HepG2 (cell line): ENCODE measurements around the gene CHST2. TPM values are rescaled to one million over a fixed set of nuclear protein-coding genes. Genes with fewer than 3 reads are reported as not detected.

Experiments used
- ATAC-seq: fragments of 200-7000 bp; cut with Tn5 transposase; 3 replicates; pipeline ENCODE4 v1.9.1; 2020; ENCODE audit warnings: mild to moderate bottlenecking, moderate library complexity
- BruUV-seq: library from RNA; stranded (reverse); fragments of 400-500 nt; replicated peaks from 2 replicates; lab custom pipeline; 2021; lab: Mats Ljungman, UMichigan
- CTCF ChIA-PET: fragments of 300-600 bp; formaldehyde crosslinking; extraction: SDS; loops from one replicate; lab custom pipeline; 2021; ENCODE audit warnings: low total read pairs, inconsistent platforms, low intra/inter-chr PET ratio; lab: Yijun Ruan, JAX
- POLR2A ChIA-PET: fragments of 350-600 bp; sonication (Branson Sonifier 250); formaldehyde crosslinking; loops from one replicate; lab custom pipeline; 2020; ENCODE audit warnings: antibody characterized with exemption, inconsistent platforms; lab: Yijun Ruan, JAX
- DNase-seq: peaks from one replicate; pipeline ENCODE4 v3.0.0-alpha.2; 2015; ENCODE audit warnings: low spot score
- FAIRE-seq: peaks from 3 replicates; lab custom pipeline; 2011; peaks lifted over from hg19 to GRCh38; lab: Jason Lieb, UNC
- H2AFZ ChIP-seq: one replicate; pipeline ENCODE4 v1.6.1; 2011; ENCODE audit warnings: low read length, inconsistent platforms
- H3K27ac ChIP-seq: fragments of 300-600 bp; 3 replicates; pipeline ENCODE4 v1.8.0; 2011; ENCODE audit warnings: mixed run types, mild to moderate bottlenecking, mixed read lengths, low read length, inconsistent platforms; ENCODE audit not compliant: insufficient read depth; ENCODE audit errors: extremely low read length
- H3K27me3 ChIP-seq, 2 experiments: fragments of 200-600 bp in 1 of 2; 2 replicates in 1 of 2; 3 replicates in 1 of 2; pipeline versions ENCODE4 v1.6.0 to v1.8.0; 2011; ENCODE audit warnings: low read length in 2 of 2, mild to moderate bottlenecking in 2 of 2, moderate library complexity in 2 of 2, inconsistent platforms in 1 of 2; ENCODE audit not compliant: insufficient read depth in 2 of 2, control insufficient read depth in 1 of 2
- H3K36me3 ChIP-seq, 2 experiments: fragments of 200-600 bp in 1 of 2; replicated peaks in 1 of 2; 2 replicates in 1 of 2; 3 replicates in 1 of 2; pipeline versions ENCODE4 v1.5.1 to v1.8.0; 2011; ENCODE audit warnings: low read length in 2 of 2, inconsistent platforms in 1 of 2; ENCODE audit not compliant: insufficient read depth in 2 of 2, control insufficient read depth in 1 of 2
- H3K4me1 ChIP-seq: 2 replicates; pipeline ENCODE4 v1.5.1; 2012; ENCODE audit warnings: low read length, inconsistent platforms; ENCODE audit not compliant: insufficient read depth
- H3K4me2 ChIP-seq: 2 replicates; pipeline ENCODE4 v1.6.0; 2011; ENCODE audit warnings: low read depth, low read length, inconsistent platforms
- H3K4me3 ChIP-seq, 3 experiments: fragments of 200-600 bp in 1 of 3; sonication (generic), shearing (Covaris generic) in 1 of 3; replicated peaks in 1 of 3; 2 replicates each; pipeline ENCODE4 v1.5.1; 2011 to 2016; ENCODE audit warnings: low read length in 3 of 3, inconsistent platforms in 2 of 3, low read depth in 2 of 3, mild to moderate bottlenecking in 2 of 3, control low read depth in 1 of 3, mixed read lengths in 1 of 3; ENCODE audit not compliant: insufficient read depth in 1 of 3
- H3K79me2 ChIP-seq: one replicate; pipeline ENCODE4 v1.6.1; 2011; ENCODE audit warnings: low read length, inconsistent platforms; ENCODE audit not compliant: insufficient read depth
- H3K9ac ChIP-seq: 2 replicates; pipeline ENCODE4 v1.6.0; 2011; ENCODE audit warnings: mild to moderate bottlenecking, low read depth, low read length, inconsistent platforms; ENCODE audit not compliant: insufficient read depth
- H3K9me3 ChIP-seq: 2 replicates; pipeline ENCODE4 v1.5.1; 2012; ENCODE audit warnings: mild to moderate bottlenecking, low read length
- H4K20me1 ChIP-seq: 2 replicates; pipeline ENCODE4 v1.6.0; 2011; ENCODE audit warnings: inconsistent platforms, mild to moderate bottlenecking, low read length, moderate library complexity; ENCODE audit not compliant: insufficient read depth
- CEBPG ChIP-seq: IDR thresholded peaks from 2 replicates; pipeline ENCODE4 v1.6.1; 2016
- GATAD1 ChIP-seq: IDR thresholded peaks from 2 replicates; pipeline ENCODE4 v1.6.1; 2016; ENCODE audit warnings: missing genetic modification reagents, missing compliant biosample characterization
- IRX3 ChIP-seq: sonication (generic); formaldehyde crosslinking; IDR thresholded peaks from 2 replicates; pipeline ENCODE4 v1.8.1; 2023; ENCODE audit warnings: mild to moderate bottlenecking, low read depth, missing genetic modification reagents, borderline replicate concordance
- KLF12 ChIP-seq: sonication (generic); formaldehyde crosslinking; IDR thresholded peaks from 2 replicates; pipeline ENCODE4 v1.4.0; 2020; ENCODE audit warnings: missing genetic modification reagents, borderline replicate concordance
- MTF2 ChIP-seq: sonication (generic); formaldehyde crosslinking; IDR thresholded peaks from 2 replicates; pipeline ENCODE4 v1.5.0; 2020; ENCODE audit warnings: missing genetic modification reagents, borderline replicate concordance
- RAD51 ChIP-seq: fragments of 450-650 bp; IDR thresholded peaks from 2 replicates; pipeline ENCODE4 v1.6.1; 2016; ENCODE audit warnings: borderline replicate concordance
- SMAD3 ChIP-seq: sonication (generic); formaldehyde crosslinking; IDR thresholded peaks from 2 replicates; pipeline ENCODE4 v1.4.0; 2020; ENCODE audit warnings: missing genetic modification reagents
- SNAPC2 ChIP-seq: sonication (generic); formaldehyde crosslinking; IDR thresholded peaks from 2 replicates; pipeline ENCODE4 v1.8.1; 2022; ENCODE audit warnings: mild to moderate bottlenecking, missing genetic modification reagents
- ZNF17 ChIP-seq: sonication (generic); formaldehyde crosslinking; IDR thresholded peaks from 2 replicates; pipeline ENCODE4 v1.5.0; 2020; ENCODE audit warnings: mild to moderate bottlenecking, missing genetic modification reagents
- ZNF224 ChIP-seq: sonication (generic); formaldehyde crosslinking; IDR thresholded peaks from 2 replicates; pipeline ENCODE4 v1.5.0; 2020; ENCODE audit warnings: mild to moderate bottlenecking, missing genetic modification reagents
- ZNF430 ChIP-seq: sonication (generic); formaldehyde crosslinking; IDR thresholded peaks from 2 replicates; pipeline ENCODE4 v1.9.0; 2021; ENCODE audit warnings: mild to moderate bottlenecking, missing genetic modification reagents
- ZNF44 ChIP-seq: sonication (generic); formaldehyde crosslinking; IDR thresholded peaks from 2 replicates; pipeline ENCODE4 v1.5.1; 2020; ENCODE audit warnings: mild to moderate bottlenecking, missing genetic modification reagents
- WGBS: methylation state at CpG from one replicate; pipeline ENCODE4 v1.1.6; 2017; ENCODE audit warnings: low lambda C conversion rate; 5-methylcytosine and 5-hydroxymethylcytosine counted together
- in situ Hi-C: cut with HindIII; loops from 2 replicates; pipeline ENCODE4 v1.10.0; 2017; ENCODE audit warnings: low pct_unique_long_range_greater_than_20kb; ENCODE audit not compliant: extremely low pct_ligation_motif_present
- intact Hi-C: fragments of 100-400 bp; cut with micrococcal nuclease; formaldehyde crosslinking; loops from one replicate; pipeline ENCODE4 v1.10.0; 2022; ENCODE audit not compliant: unreplicated experiment
- polyA plus RNA-seq, 8 experiments: library from polyadenylated mRNA; depleted of rRNA in 3 of 8; stranded (reverse) in 7 of 8; unstranded in 1 of 8; fragments of >200 nt; fragmentation: Illumina TruSeq in 4 of 8; extraction: Trizol in 4 of 8; gene quantifications; 2 replicates each; pipeline versions ENCODE4 v1.2.1 to v1.2.3, GENCODE V29; 2011 to 2016; ENCODE audit warnings: low read depth in 4 of 8, missing spikeins in 1 of 8, mixed read lengths in 1 of 8; ENCODE audit not compliant: insufficient read depth in 1 of 8
- total RNA-seq, 5 experiments: library from RNA; depleted of rRNA; stranded (reverse); fragments of >200 nt; fragmentation: Illumina TruSeq; extraction: Trizol; gene quantifications; 2 replicates each; pipeline ENCODE4 v1.2.3, GENCODE V29; 2016; ENCODE audit warnings: low read depth in 1 of 5
- TF ChIP-seq, protein P1 (sequence below): sonication (generic); formaldehyde crosslinking; IDR thresholded peaks from 2 replicates; pipeline ENCODE4 v1.4.0; 2020; ENCODE audit warnings: missing genetic modification reagents
- TF ChIP-seq, protein P2 (sequence below): sonication (generic); formaldehyde crosslinking; IDR thresholded peaks from 2 replicates; pipeline ENCODE4 v1.4.0; 2020; ENCODE audit warnings: mild to moderate bottlenecking, missing genetic modification reagents
- TF ChIP-seq, protein P3 (sequence below): sonication (generic); formaldehyde crosslinking; IDR thresholded peaks from 2 replicates; pipeline ENCODE4 v1.4.0; 2020; ENCODE audit warnings: missing genetic modification reagents
- TF ChIP-seq, protein P4 (sequence below): sonication (generic); formaldehyde crosslinking; IDR thresholded peaks from 2 replicates; pipeline ENCODE4 v1.5.0; 2020; ENCODE audit warnings: missing genetic modification reagents
- TF ChIP-seq, protein P5 (sequence below): IDR thresholded peaks from 2 replicates; pipeline ENCODE4 v1.6.1; 2016; ENCODE audit warnings: mild to moderate bottlenecking, missing biosample characterization, missing genetic modification reagents
- TF ChIP-seq, protein P6 (sequence below): sonication (generic); formaldehyde crosslinking; IDR thresholded peaks from 2 replicates; pipeline ENCODE4 v1.4.0; 2020; ENCODE audit warnings: missing genetic modification reagents

The CHST2 gene
- total and polyA plus RNA-seq, 2 of the 13 experiments (the other 11 are each of a cell fraction or from before 2014, with no cell fraction given) = not detected

DNA sequence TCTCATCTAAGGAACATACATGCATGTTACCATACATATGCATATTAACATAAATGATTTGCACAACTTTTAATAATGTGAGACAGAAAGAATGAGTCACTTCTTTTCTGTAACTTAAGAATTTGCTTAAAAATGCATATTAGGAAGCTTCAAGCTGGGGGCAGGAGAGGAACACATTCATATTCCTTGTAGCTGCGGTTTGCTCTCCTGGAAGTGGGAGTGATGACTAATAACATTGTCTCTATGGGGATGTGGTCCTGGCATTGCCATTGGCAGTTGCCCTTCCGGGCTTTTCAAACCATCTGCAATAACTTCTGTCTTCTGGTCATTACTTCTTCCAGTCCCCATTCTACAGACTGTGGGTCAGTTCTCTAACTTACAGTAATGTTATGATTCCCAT lies 15.6 kb downstream of the CHST2 start:
- no peaks in the 10 kb centered on the region for H4K20me1 ChIP-seq
- ATAC-seq = no peak
- in situ Hi-C loops = no loop called here
- H3K9ac ChIP-seq = no peak overlapping the region
- no peaks in the 10 kb centered on the region for H3K79me2 ChIP-seq
- H3K4me2 ChIP-seq = no peak overlapping the region
- TF ChIP-seq ZNF17 (CRISPR knock-in tag) (no peak), ZNF44 (no peak), MTF2 (CRISPR knock-in tag) (no peak), IRX3 (CRISPR knock-in tag) (no peak), KLF12 (CRISPR knock-in tag) (no peak), RAD51 (no peak), CEBPG (CRISPR knock-in tag) (no peak), SNAPC2 (CRISPR knock-in tag) (no peak), GATAD1 (CRISPR knock-in tag) (no peak), ZNF430 (CRISPR knock-in tag) (no peak), ZNF224 (CRISPR knock-in tag) (no peak), SMAD3 (CRISPR knock-in tag) (no peak)
- TF ChIP-seq, protein P1, sequence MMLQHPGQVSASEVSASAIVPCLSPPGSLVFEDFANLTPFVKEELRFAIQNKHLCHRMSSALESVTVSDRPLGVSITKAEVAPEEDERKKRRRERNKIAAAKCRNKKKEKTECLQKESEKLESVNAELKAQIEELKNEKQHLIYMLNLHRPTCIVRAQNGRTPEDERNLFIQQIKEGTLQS (CRISPR knock-in tag) = no peak
- TF ChIP-seq, protein P2, sequence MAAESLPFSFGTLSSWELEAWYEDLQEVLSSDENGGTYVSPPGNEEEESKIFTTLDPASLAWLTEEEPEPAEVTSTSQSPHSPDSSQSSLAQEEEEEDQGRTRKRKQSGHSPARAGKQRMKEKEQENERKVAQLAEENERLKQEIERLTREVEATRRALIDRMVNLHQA (CRISPR knock-in tag) = no peak
- TF ChIP-seq, protein P3, sequence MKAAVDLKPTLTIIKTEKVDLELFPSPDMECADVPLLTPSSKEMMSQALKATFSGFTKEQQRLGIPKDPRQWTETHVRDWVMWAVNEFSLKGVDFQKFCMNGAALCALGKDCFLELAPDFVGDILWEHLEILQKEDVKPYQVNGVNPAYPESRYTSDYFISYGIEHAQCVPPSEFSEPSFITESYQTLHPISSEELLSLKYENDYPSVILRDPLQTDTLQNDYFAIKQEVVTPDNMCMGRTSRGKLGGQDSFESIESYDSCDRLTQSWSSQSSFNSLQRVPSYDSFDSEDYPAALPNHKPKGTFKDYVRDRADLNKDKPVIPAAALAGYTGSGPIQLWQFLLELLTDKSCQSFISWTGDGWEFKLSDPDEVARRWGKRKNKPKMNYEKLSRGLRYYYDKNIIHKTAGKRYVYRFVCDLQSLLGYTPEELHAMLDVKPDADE (CRISPR knock-in tag) = no peak
- TF ChIP-seq, protein P4, sequence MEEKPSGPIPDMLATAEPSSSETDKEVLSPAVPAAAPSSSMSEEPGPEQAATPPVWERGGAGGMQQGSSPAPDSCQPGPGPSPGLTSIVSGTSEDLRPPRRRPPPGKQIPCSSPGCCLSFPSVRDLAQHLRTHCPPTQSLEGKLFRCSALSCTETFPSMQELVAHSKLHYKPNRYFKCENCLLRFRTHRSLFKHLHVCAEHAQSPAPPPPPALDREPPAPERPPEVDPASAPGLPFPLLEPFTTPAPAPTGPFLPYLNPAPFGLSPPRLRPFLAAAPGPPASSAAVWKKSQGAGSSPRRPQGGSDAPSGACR (CRISPR knock-in tag) = no peak
- TF ChIP-seq, protein P5, sequence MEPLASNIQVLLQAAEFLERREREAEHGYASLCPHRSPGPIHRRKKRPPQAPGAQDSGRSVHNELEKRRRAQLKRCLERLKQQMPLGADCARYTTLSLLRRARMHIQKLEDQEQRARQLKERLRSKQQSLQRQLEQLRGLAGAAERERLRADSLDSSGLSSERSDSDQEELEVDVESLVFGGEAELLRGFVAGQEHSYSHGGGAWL (CRISPR knock-in tag) = no peak
- TF ChIP-seq, protein P6, sequence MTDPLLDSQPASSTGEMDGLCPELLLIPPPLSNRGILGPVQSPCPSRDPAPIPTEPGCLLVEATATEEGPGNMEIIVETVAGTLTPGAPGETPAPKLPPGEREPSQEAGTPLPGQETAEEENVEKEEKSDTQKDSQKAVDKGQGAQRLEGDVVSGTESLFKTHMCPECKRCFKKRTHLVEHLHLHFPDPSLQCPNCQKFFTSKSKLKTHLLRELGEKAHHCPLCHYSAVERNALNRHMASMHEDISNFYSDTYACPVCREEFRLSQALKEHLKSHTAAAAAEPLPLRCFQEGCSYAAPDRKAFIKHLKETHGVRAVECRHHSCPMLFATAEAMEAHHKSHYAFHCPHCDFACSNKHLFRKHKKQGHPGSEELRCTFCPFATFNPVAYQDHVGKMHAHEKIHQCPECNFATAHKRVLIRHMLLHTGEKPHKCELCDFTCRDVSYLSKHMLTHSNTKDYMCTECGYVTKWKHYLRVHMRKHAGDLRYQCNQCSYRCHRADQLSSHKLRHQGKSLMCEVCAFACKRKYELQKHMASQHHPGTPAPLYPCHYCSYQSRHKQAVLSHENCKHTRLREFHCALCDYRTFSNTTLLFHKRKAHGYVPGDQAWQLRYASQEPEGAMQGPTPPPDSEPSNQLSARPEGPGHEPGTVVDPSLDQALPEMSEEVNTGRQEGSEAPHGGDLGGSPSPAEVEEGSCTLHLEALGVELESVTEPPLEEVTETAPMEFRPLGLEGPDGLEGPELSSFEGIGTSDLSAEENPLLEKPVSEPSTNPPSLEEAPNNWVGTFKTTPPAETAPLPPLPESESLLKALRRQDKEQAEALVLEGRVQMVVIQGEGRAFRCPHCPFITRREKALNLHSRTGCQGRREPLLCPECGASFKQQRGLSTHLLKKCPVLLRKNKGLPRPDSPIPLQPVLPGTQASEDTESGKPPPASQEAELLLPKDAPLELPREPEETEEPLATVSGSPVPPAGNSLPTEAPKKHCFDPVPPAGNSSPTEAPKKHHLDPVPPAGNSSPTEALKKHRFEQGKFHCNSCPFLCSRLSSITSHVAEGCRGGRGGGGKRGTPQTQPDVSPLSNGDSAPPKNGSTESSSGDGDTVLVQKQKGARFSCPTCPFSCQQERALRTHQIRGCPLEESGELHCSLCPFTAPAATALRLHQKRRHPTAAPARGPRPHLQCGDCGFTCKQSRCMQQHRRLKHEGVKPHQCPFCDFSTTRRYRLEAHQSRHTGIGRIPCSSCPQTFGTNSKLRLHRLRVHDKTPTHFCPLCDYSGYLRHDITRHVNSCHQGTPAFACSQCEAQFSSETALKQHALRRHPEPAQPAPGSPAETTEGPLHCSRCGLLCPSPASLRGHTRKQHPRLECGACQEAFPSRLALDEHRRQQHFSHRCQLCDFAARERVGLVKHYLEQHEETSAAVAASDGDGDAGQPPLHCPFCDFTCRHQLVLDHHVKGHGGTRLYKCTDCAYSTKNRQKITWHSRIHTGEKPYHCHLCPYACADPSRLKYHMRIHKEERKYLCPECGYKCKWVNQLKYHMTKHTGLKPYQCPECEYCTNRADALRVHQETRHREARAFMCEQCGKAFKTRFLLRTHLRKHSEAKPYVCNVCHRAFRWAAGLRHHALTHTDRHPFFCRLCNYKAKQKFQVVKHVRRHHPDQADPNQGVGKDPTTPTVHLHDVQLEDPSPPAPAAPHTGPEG (CRISPR knock-in tag) = no peak
- no peak overlapping the region for H3K4me3 ChIP-seq
- 3% methylated on average over 2 of the region's 2 CpGs for WGBS
- BruUV-seq = no TSS peak
- H2AFZ ChIP-seq = no peak overlapping the region
- ChIA-PET POLR2A (no interaction called here), CTCF (no interaction called here)
- no peaks in the 10 kb centered on the region for H3K36me3 ChIP-seq
- no peaks in the 10 kb centered on the region for H3K9me3 ChIP-seq
- intact Hi-C loops = no loop called here
- no peak for DNase-seq
- H3K27me3 ChIP-seq = peaks cover 0 to 2% of the 10 kb centered on the region in 2 experiments; a peak in 2 of 5 replicates
- H3K27ac ChIP-seq = no peak overlapping the region
- no peaks in the 10 kb centered on the region for H3K4me1 ChIP-seq
- FAIRE-seq = no peak
